T1000 (cell line): ENCODE measurements around the gene GJA3.
A peak's percentile ranks its signal among the peaks of the same experiment; 100 is the strongest.
"Not testable (repeated sequence)": the region's sequence is repeated elsewhere in the genome, so short reads cannot be mapped to it uniquely, and the experiment has no call there.

Experiments used
- DNase-seq: peaks from one replicate; lab custom pipeline; 2025; ENCODE audit warnings: mixed read lengths; lab: John Stamatoyannopoulos, UW

Gene GJA3

GRCh38 chr13:20182231-20182846 lies 21.5 kb upstream of the GJA3 start:
- DNase-seq = no peak

DNA sequence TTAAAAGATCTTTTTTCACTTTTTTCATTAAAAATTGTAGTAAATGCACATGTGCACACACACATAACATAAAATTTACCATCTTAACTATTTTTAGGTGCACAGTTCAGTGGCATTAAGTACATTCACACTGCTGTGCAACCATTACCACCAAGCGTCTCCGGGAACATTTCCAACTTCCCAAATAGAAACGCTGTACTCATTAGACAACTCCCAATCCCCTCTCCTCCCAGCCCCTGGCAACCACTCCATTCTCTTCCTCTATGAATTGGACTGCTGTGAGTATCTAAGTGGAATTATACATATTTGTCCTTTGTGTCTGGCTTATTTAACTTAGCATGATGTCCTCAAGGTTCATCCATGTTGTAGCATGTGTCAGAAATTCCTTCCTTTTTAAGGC lies 20.3 kb upstream of the GJA3 start:
- no peak for DNase-seq

DNA sequence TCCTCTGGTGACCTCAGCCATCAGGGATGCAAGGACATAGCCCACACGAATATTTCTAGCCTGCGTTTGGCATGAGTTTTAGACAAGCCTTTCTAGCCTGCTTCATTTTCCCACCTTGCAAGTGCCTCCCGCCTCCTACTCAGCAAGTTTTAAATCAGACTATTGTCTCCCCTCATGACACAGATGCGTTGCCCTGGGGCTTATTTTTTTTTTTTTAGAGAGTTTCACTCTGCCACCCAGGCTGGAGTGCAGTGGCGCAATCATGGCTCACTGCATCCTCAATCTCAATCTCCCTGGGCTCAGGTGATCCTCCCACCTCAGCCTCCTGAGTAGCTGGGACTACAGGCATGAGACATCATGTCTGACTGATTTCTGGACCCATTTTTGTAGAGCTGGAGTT lies 17.3 kb upstream of the GJA3 start:
- DNase-seq = no peak

- DNase-seq = no peak
Measured at GRCh38 chr13:20177049-20177831, 16.4 kb upstream of the GJA3 start.

DNA sequence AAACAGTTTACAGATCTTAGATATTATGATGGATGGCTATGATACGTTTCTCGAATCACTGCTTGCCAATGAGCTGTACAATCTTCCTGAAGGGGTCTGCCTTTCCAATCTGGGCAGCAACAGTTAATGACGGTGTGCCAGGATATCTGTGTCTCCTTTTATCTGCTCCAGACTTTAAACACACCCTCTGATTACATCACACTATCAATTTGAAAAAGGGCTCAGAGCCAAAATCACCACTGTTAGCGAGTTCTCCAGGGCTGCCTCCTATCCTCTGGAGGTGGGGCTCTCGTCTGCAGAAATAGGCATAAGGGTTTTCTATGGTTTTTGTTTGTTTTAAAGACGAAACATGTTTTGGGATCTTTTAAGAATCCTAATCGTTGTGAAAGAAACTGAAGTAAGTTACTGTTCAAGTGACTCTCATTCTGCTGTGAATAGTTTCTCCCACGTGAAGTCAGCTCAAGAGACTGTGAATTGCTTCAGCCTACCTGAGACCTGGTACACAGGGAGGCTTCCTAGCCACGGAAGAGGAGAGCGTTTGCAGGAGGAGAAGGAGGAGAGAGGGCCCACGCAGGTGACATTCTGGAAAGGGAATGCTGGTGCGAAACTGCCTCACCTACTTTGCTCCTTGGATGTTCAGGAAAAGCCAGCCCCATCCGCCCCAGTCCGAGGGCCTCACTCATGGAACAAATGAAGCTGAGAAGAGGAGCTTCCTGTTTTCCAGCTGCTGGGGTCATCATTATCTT lies 15.2 kb upstream of the GJA3 start:
- no peak for DNase-seq

- DNase-seq = no peak
Measured at GRCh38 chr13:20175406-20175794, 14.5 kb upstream of the GJA3 start.

DNA sequence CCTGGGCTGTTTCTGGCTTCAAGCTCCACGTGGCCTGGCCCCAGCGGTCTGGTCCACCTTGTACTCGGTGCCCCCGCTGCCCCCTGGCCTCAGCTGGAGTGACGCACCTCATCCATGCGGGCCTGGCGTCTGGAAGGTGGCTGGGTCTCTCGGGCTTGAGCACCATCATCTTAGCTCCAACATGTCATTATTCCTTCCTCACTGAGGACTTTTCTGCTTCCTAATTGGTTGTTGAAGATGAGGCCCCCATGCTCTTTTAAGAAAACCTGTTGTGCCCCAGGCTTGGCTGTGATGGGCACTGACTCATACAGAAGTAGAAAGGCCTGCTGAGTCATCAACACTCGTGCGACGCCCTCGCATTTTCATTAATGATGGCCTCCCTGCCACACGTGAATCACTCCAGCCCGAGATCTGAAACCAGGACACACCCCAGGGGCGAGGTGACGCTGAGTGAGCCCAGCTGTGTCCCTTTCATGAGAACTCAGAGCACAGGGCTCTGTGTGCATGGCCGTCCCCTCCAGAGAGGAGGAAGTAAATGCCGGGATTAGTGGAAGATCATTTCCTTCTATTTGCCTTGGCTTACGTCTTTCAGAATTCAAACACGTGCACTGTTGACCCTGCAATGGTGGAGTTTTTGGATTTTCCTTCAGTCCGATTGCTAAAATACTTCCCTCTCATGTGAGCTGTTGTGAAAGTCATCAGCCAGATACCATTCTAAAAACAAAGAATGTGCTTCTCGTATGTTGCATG lies 14.0 kb upstream of the GJA3 start:
- DNase-seq = peak; percentile 83

GRCh38 chr13:20173116-20173746 lies 12.4 kb upstream of the GJA3 start:
- no peak for DNase-seq

- no peak for DNase-seq
Measured at GRCh38 chr13:20171364-20171763, 10.5 kb upstream of the GJA3 start.

GRCh38 chr13:20170921-20171320 lies 10.1 kb upstream of the GJA3 start:
- no peak for DNase-seq

DNA sequence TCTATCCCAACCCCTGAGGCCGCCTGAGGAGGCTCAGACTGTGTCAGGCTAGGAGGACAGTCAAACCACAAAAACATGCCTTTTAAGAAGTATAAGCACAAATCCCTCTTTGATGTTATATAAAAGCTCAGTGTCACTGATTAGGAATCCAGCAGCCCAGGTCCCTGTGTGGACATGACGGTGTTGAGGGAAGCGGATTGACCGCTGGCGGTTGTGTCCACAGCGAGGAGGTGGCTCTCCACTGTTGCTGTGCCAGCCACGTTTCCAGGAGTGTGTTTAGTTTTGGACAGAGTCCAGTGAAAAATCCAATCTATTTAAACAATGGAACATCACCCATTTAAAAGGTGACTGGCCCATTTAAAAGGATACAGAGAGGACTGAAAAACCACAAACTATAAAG lies 7.5 kb upstream of the GJA3 start:
- no peak for DNase-seq

GRCh38 chr13:20165417-20166257 lies 4.8 kb upstream of the GJA3 start:
- no peak for DNase-seq

DNA sequence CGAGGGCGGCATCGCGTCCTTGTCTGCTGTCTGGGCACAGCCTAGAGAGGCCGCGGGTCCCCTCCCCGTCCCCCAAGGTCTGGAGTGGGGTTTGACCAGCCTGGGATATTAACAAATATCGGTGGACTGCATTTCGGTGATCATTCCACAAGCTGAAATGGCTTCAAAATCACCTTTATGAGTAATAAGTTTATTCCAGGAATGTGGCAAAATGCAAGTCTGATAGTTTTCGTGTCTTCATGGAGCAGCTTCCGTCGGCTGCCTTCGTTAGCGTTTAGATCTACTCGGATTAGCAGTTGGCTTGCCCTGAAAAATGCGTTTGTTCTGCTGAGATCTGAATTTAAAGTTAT lies 1.1 kb upstream of the GJA3 start:
- DNase-seq = no peak

DNA sequence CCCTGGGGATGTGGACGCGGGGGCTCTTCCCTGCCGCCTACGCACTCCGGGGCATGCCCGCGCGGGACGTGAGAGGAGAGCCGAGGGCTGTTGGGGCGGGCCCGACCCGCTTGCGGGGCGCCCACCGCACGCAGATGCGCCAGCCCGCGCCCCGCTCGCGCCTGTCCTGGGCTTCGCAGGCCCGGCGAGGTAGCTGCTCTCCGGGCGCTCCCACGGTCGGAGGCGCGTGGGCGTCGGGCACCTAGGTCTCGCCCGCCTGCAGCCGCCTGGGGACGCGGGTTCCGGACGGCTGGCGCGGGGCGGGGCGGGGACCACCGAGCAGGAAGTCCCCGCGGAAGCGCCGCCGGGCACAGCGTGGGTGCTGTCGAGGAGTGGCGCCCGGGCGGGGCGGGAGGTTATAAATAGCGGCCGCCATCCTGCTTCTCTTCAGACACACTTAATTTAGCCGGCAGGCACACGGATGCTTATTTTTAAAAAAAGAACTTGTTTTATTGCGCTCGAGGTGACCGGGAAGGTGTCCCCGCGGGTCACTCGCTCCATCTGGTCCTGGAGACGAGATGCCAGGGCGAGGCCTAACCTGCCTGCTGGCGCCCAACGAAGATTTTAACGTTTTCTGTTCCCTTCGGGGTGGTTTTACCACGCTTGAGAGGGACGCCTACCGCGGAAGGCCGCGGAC lies 561 bp upstream of the GJA3 start:
- no peak for DNase-seq

DNA sequence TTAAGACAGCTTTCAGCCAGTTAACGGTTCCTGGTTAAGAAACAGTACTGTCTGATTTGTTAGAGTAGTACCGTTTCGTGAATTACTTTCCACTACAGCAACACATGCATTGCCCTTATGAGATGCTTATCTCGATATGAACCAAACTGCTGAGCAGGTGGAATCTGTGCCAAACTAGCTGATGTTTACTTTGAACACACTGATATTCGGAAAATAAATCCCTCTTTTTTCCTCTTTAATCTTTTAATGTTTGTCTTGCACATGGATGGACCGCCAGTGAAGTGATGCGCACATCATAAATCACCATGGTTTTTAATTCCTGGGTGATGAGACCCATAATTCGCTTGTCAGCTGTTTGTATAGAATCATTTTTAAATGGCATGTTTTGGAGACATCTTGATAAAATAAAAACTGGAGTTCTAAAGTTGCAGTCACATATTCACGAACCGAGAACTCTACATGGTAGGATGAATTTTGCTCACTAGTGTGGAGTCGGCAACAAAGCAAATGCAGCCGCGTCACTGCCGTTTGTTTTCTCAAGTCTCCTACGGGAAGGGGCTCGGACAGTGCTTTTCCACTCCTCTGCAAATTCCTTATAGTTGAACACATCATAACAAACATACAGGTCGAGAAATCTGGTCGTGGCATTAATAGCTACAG lies 1.1 kb downstream of the GJA3 start:
- DNase-seq = no peak

DNA sequence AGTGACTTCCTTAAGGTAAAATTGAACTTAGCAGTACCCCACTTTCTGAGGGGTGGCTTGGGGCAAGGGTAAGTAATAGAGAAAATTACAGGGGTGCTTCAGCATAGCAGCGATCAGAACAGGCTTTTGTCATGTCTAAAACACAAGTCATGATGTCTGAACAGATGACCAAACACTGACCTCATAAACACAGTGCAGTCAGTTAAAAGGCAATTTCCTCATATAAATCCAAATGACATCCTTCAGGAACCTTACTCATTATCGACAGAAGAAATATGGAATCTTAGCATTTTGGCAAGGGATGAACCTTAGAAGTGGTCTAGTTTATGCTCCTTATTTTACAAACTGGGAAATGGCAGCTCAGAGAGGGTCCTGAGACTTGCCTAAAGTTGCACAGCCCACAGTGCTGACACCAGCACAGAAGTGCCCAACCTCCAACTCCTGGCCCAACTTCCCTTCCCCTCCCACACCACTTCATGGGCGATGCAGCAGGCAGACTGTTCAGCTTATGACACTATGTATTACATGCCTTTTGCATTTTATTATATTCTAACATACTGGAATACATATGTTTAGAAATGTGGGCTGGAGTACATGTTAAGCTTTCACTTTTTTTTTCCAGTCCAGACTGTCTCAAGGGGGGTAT lies 3.6 kb downstream of the GJA3 start:
- DNase-seq = no peak

- DNase-seq = no peak
Measured at GRCh38 chr13:20156702-20157101, 4.2 kb downstream of the GJA3 start.

DNA sequence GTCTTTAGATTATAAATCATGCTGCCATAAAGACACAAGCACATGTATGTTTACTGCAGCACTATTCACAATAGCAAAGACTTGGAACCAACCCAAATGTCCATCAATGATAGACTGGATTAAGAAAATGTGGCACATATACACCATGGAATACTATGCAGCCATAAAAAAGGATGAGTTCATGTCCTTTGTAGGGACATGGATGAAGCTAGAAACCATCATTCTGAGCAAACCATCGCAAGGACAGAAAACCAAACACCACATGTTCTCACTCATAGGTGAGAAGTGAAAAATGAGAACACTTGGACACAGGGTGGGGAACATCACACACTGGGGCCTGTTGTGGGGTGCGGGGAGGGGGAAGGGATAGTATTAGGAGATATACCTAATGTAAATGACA lies 7.6 kb downstream of the GJA3 start:
- not testable (repeated sequence) for DNase-seq

GRCh38 chr13:20151612-20152011 lies 9.2 kb downstream of the GJA3 start:
- no peak for DNase-seq
